Measurements from ENCODE around the gene KIAA0232.

KIAA0232 gene

DNA sequence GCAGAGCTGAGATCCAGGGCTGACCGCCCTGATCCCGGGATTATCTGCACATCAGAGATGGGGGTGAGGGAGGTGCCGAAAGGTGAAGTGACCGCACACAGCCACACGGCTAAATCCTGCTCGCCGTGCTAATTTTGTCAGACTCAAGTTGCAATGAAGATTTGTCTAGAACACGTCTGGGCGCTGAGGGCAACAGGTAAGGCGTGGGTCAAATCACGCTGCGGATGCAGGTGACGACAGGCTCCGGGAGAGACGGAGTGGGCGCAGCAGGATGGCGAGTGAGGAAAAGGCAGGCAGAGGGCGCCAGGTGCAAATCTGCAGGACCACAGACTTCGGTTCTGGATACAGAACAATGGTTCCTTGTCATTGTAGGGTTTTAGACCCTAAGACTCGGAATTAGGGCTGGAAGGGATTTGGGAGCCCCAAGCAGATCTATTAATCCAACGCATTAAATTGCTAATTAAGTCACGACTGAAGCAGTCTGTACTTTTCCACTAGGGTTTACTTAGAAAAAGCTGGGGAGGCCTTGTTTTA, 125.2 kb downstream of the KIAA0232 start:
- Histone ChIP-seq H3K27ac (ENCODE audit: poor library complexity, severe bottlenecking) (no peak overlapping the region), H3K9me3 (ENCODE audit: severe bottlenecking) (no peaks in the 10 kb centered on the region), H3K4me3 (ENCODE audit: severe bottlenecking) (no peak overlapping the region), H3K4me1 (ENCODE audit: insufficient read depth, poor library complexity, severe bottlenecking) (no peaks in the 10 kb centered on the region), H3K36me3 (ENCODE audit: low read depth) (no peaks in the 10 kb centered on the region), H3K27me3 (ENCODE audit: insufficient read depth, poor library complexity, severe bottlenecking) (no peaks in the 10 kb centered on the region)
- ATAC-seq (ENCODE audit: low read depth) (peak; percentile 17; the same call in 1 of the 3 replicates), DNase-seq (ENCODE audit: low spot score) (no peak)
- TF ChIP-seq, protein P1, sequence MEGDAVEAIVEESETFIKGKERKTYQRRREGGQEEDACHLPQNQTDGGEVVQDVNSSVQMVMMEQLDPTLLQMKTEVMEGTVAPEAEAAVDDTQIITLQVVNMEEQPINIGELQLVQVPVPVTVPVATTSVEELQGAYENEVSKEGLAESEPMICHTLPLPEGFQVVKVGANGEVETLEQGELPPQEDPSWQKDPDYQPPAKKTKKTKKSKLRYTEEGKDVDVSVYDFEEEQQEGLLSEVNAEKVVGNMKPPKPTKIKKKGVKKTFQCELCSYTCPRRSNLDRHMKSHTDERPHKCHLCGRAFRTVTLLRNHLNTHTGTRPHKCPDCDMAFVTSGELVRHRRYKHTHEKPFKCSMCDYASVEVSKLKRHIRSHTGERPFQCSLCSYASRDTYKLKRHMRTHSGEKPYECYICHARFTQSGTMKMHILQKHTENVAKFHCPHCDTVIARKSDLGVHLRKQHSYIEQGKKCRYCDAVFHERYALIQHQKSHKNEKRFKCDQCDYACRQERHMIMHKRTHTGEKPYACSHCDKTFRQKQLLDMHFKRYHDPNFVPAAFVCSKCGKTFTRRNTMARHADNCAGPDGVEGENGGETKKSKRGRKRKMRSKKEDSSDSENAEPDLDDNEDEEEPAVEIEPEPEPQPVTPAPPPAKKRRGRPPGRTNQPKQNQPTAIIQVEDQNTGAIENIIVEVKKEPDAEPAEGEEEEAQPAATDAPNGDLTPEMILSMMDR (IDR thresholded peaks at IDR 0.05; ENCODE audit: poor library complexity, severe bottlenecking), result peak; percentile 61

DNA sequence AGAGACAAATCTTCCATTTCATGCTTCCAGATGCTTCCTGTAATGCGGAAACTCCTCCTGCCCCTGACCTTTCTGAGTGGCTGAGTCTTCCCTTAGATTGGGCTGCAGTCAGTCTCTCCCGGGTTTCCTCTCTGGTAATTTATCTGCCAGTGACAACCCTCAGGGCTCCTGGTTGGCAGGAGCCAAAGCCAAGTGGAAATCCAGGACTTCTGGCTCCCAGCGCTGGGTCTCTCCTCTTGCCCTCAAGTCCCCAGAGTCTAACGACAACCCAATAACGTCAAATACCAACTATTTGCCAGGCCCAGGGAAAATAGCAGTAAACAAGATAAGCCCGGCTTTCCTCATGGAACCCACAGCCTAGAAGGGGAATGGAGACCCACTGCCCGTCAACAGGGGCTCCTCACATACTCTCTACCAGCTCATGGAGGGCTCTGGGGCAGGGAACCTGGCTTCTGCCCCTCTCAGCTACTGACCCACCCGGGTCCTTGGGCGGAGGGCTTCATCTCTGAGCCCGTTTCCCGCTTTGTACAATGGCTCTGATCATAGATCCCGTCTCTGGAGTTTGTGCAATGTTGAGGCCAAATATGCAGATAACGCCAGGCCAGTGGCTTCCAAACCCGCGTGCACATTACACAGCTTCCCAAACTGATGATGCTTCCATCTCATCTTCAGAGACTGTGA, 126.0 kb downstream of the KIAA0232 start:
- Histone ChIP-seq H3K4me3 (ENCODE audit: severe bottlenecking) (peak overlapping the region; percentile 65), H3K27me3 (ENCODE audit: insufficient read depth, poor library complexity, severe bottlenecking) (no peaks in the 10 kb centered on the region), H3K27ac (ENCODE audit: poor library complexity, severe bottlenecking) (peak overlapping the region; percentile 73), H3K36me3 (ENCODE audit: low read depth) (no peaks in the 10 kb centered on the region), H3K4me1 (ENCODE audit: insufficient read depth, poor library complexity, severe bottlenecking) (no peaks in the 10 kb centered on the region), H3K9me3 (ENCODE audit: severe bottlenecking) (no peaks in the 10 kb centered on the region)
- TF ChIP-seq, protein P1 (IDR thresholded peaks at IDR 0.05; ENCODE audit: poor library complexity, severe bottlenecking), result no peak
- DNase-seq (ENCODE audit: low spot score) (no peak), ATAC-seq (ENCODE audit: low read depth) (peak; percentile 2; the same call in 1 of the 3 replicates)

DNA sequence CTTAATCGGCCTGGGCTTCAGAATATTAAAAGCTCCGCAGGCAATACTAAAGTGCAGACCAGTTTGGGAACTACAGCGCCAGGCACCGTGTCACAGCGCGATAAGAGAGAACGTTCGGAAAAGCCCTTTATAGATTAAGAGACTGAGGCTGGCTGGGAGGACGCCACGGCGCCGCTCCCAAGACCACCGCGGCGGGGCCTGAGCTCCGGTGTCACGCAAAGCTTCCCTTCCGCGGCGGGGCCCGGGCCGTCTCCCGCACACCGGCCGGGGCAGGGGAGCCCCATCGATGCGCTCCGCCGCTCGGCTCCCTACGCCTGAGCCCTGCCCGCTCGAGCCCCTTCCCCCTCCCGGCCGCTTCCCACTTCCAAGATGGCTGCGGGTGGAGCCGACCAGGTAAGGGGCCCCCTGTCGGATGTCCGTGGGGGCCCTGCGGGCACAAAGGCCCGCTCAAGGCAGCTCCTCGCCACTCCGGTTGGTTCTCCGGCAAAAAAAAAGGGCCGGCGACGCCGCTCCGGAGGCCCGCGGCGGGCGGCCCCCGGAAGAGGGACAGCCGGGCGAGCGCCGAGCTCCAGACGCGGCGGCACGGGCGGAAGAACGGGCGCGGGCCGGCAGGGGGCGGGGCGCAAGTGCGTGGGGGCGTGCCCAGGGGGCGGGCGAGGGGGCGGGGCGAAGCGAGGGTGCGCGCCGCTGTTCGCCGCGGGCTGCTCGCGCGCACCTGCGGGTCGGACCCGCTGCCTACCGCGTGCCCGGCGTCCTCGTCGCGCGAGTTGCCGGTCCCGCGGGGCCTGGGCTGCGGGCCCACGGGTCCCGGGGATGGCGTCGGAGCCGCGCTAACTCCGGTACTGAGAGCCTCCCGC, 126.8 kb downstream of the KIAA0232 start, which contains the start of gene TBC1D14:
Gene TBC1D14, plus strand, starts transcription at position 714 of the 857 bp plus-strand sequence. CDS start 13,564 bp downstream, outside the sequence.
- Histone ChIP-seq H3K4me1 (ENCODE audit: insufficient read depth, poor library complexity, severe bottlenecking) (no peaks in the 10 kb centered on the region), H3K9me3 (ENCODE audit: severe bottlenecking) (no peaks in the 10 kb centered on the region), H3K27me3 (ENCODE audit: insufficient read depth, poor library complexity, severe bottlenecking) (no peaks in the 10 kb centered on the region), H3K36me3 (ENCODE audit: low read depth) (no peaks in the 10 kb centered on the region), H3K4me3 (ENCODE audit: severe bottlenecking) (peak within 1 kb of the TSS; percentile 65), H3K27ac (ENCODE audit: poor library complexity, severe bottlenecking) (peak within 1 kb of the TSS; percentile 73)
- peak; percentile 88 for DNase-seq (ENCODE audit: low spot score)
- TF ChIP-seq, protein P1 (IDR thresholded peaks at IDR 0.05; ENCODE audit: poor library complexity, severe bottlenecking), result peak; percentile 24
- peak; percentile 90 for ATAC-seq (ENCODE audit: low read depth)

DNA sequence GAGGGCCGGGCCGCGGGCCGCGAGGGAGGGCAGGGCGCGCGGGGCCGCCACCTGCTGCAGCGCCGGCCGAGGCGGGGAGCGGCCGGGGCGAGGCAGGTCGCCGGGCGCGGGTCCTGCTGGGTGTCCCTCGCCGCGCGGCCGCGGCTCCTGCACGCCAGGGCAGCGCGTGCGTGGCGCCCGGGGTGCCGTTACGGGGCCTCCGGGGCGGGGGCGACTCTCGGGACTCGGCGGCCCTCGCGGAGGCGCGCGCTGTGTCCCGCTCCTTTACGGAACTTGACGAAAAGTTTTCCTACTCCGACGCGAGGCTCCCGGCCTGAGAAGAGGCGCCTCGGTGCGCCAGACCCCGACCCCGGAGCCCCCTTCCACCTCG, 127.4 kb downstream of the KIAA0232 start:
- H3K27me3 ChIP-seq (ENCODE audit: insufficient read depth, poor library complexity, severe bottlenecking), result no peaks in the 10 kb centered on the region
- H3K36me3 ChIP-seq (ENCODE audit: low read depth), result no peaks in the 10 kb centered on the region
- DNase-seq (ENCODE audit: low spot score) (no peak), ATAC-seq (ENCODE audit: low read depth) (peak; percentile 6; the same call in 2 of the 3 replicates)
- H3K4me3 ChIP-seq (ENCODE audit: severe bottlenecking), result peak overlapping the region; percentile 65
- TF ChIP-seq, protein P1 (IDR thresholded peaks at IDR 0.05; ENCODE audit: poor library complexity, severe bottlenecking), result no peak
- H3K9me3 ChIP-seq (ENCODE audit: severe bottlenecking), result no peaks in the 10 kb centered on the region
- H3K27ac ChIP-seq (ENCODE audit: poor library complexity, severe bottlenecking), result peak overlapping the region; percentile 73
- H3K4me1 ChIP-seq (ENCODE audit: insufficient read depth, poor library complexity, severe bottlenecking), result no peaks in the 10 kb centered on the region

All from RWPE2 (cell line).